ENCODE data around the gene SMG7.

GRCh38 chr1:183484254-183484653 lies 12.0 kb downstream of the SMG7 start:
- TF ChIP-seq CTCF (IDR thresholded peaks at IDR 0.05 in 2 of 3, conservative IDR thresholded peaks at IDR 0.05 in 1 of 3; ENCODE audit: control insufficient read depth in 2 of 3, extremely low read depth in 1 of 3, insufficient read depth in 1 of 3, low read depth in 3 of 3, low read length in 3 of 3), result peak in 1 of 3 experiments; percentile 19; a peak in 1 of 6 replicates
- no peak for TF ChIP-seq YY1 (IDR thresholded peaks at IDR 0.05; ENCODE audit: low read depth, low read length)
- TF ChIP-seq HDAC6 (IDR thresholded peaks at IDR 0.05; ENCODE audit: unreplicated experiment), result no peak
- no peak for TF ChIP-seq SREBF2 (IDR thresholded peaks at IDR 0.05; ENCODE audit: low read length)
- no peak for TF ChIP-seq RAD51 (IDR thresholded peaks at IDR 0.05)
- no peak for TF ChIP-seq MLLT1 (IDR thresholded peaks at IDR 0.05)
- no peak for TF ChIP-seq JUNB (IDR thresholded peaks at IDR 0.05)
- TF ChIP-seq MAX (IDR thresholded peaks at IDR 0.05; ENCODE audit: low read depth, low read length), result no peak
- no peak for TF ChIP-seq TAF1 (IDR thresholded peaks at IDR 0.05; ENCODE audit: borderline replicate concordance, low read depth, low read length)
- no peak for TF ChIP-seq KDM1A (IDR thresholded peaks at IDR 0.05; ENCODE audit: borderline replicate concordance)
- no peak for TF ChIP-seq POLR2A (IDR thresholded peaks at IDR 0.05; ENCODE audit: low read depth, low read length)
- TF ChIP-seq POLR2AphosphoS5 (IDR thresholded peaks at IDR 0.05; ENCODE audit: low read length), result no peak
- TF ChIP-seq USF2 (IDR thresholded peaks at IDR 0.05; ENCODE audit: borderline replicate concordance, low read depth, low read length), result no peak
- no peak for TF ChIP-seq ELK1 (IDR thresholded peaks at IDR 0.05; ENCODE audit: low read depth, low read length)

All from GM12878 (cell line).